GM18868 (cell line): ENCODE data around the gene IER3.

Experiments used
- ATAC-seq: cut with Tn5 transposase; IDR thresholded peaks from one replicate; pipeline ENCODE4 v1.9.1; 2021; ENCODE audit warnings: mild to moderate bottlenecking, moderate library complexity; ENCODE audit not compliant: unreplicated experiment

The IER3 gene

DNA sequence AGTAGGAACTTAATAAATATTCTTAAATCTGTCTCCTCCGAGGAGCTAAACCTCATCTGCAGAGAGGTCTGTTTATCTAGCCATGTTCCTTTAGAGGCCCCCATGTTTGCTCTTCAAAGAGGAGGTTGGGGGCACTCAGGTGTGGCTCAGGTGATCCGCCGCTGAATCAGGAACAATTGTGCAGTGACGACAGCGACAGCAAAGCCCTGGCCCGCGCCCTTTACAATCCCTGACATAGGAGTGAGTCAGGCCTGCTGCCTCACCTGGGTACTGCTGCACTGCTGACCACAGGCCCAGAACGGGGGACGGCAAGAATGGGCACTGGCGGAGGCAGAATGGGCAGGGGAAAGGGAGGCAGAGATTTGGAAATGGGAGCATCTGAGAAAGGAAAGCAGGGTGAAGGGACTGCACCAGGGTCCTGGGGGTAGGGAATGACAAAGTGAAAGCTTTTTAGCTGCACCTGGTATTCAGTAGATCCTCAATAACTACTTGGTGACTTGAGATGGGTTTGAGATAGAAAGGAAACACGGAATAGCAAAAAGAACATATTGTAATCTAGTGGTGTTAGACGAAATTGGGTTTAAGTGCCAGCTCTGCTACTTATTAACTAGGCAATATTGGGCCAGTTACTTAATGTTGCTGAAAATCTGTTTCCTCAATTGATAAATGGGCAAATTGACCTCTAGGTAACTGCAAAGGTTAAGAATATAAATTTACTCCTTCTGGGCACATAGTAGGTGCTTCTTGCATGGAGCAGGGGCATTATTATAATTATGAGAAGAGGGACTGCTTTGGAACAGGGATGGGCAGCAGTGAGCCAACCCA, 5.4 kb upstream of the IER3 start:
- no peak for ATAC-seq

- no peak for ATAC-seq
Measured at GRCh38 chr6:30748851-30749540, 4.6 kb upstream of the IER3 start.

GRCh38 chr6:30747902-30748769, 3.8 kb upstream of the IER3 start:
- no peak for ATAC-seq

DNA sequence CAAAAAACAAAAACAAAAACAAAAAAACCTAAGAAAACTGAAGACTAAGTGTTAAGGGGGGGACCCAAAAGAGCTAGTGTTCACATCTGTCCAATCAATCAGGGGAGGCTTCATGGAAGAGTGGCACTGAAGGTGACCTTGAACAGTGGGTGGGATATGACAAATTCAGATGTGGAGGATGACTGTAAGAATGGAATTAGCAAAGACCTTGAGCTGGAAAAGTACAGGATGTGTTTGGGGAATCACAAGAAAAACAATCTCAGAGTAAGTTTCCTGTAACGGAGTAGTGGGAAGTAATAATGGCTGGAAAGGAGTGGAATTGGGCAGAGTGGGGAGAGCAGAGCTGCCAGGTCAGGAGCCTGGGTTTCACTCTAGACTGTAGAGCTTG, 2.9 kb upstream of the IER3 start:
- ATAC-seq = no peak

GRCh38 chr6:30743099-30744053, 971 bp downstream of the IER3 start:
- ATAC-seq = no peak

- ATAC-seq = peak; percentile 65
Measured at GRCh38 chr6:30742316-30743098, 1.8 kb downstream of the IER3 start, which contains the start of gene FLOT1. TSS of gene FLOT1 (minus strand) at chr6:30742687. CDS start at chr6:30742189, 498 bp downstream.

GRCh38 chr6:30741789-30742315, 2.5 kb downstream of the IER3 start:
- no peak for ATAC-seq

DNA sequence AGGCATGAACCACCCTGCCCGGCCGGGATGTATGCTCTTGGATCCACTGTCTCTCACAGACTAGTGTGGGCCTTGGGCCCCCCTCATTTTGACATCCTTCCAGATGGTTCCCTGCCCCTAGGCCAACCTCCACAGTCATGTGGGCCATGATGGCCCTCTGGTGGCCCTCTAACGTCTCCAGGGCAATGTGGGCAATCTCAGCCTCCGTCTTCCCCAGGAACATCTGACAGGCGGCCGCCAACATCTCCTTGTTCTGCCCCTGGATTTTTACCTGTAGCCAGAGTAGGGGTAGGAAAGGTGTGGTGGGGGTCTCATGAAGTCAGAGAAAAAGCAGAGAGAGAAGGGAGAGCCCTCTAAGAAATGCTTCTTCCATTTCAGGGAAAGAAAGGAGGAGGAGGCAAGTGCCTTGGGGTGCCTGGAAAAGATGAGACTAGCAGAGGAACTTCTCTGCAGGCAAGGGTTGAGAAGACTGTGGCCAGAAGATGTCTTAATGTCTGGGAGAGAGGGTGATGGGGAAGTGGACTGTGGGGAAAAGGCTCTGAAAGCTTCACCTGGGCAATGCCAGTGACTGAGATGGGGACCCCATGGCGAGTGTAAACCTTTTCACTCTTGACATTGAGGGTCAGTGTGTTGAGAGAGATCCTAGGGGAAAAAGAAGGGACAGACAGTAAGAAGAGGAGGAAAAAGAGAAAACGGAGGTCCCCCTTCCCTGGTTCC, 3.1 kb downstream of the IER3 start:
- no peak for ATAC-seq

- no peak for ATAC-seq
Measured at GRCh38 chr6:30740540-30740870, 3.8 kb downstream of the IER3 start.

DNA sequence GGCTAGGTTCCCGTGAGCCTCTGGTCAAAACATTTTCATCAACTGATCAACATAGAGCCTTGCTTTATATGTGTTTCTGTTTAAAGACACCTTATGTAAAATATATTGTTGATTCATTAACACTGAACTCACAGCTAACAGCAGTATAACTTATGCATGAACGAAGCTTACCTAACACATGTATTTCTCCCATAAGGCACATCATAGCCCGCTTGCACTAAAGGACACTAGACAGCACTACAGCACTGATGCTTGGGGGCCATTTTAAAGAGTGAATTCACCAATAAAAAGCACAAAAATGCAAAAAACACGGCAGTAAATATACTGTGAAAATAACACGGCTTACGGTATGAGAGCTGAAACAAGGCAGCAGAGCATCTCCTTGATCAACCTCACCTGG, 5.8 kb downstream of the IER3 start:
- ATAC-seq = no peak

GRCh38 chr6:30735668-30736314, 8.6 kb downstream of the IER3 start:
- peak; percentile 53 for ATAC-seq

- ATAC-seq = no peak
Measured at GRCh38 chr6:30732237-30732943, 12.0 kb downstream of the IER3 start.

DNA sequence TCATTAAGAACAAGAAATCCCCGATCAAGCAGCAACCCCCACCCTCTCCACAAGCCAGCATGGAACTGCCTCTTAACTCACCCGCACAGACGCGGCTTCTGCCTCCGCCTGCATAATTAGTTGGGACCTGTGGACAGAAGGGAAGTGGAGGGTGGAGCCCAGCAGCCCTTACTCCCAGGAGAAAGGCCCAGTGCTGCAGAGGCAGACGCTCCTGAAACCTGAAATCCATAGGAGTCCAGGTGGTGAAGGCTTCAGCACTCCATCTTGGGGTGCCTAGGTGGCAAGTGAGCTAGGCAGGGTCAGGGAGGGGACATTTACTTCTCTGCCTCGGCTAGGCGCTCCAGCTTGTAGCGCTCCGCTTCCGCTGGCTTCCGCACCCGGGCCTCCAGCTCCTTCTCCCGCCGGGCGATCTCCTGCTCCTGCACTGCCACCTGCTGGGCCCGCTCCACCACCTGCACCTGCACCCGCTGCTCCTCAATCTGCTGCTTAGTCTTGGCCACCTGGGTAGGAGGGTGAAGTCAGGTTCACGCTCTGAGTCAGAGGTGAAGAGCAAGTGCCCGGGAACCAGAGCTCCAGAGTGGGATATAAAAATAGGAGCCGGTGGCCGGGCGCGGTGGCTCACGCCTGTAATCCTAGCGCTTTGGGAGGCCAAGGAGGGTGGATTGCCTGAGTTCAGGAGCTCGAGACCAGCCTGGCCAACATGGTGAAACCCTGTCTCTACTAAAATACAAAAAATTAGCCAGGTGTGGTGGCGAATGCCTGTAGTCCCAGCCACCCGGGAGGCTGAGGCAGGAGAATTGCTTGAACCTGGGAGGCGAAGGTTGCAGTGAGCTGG, 13.5 kb downstream of the IER3 start:
- ATAC-seq = no peak

DNA sequence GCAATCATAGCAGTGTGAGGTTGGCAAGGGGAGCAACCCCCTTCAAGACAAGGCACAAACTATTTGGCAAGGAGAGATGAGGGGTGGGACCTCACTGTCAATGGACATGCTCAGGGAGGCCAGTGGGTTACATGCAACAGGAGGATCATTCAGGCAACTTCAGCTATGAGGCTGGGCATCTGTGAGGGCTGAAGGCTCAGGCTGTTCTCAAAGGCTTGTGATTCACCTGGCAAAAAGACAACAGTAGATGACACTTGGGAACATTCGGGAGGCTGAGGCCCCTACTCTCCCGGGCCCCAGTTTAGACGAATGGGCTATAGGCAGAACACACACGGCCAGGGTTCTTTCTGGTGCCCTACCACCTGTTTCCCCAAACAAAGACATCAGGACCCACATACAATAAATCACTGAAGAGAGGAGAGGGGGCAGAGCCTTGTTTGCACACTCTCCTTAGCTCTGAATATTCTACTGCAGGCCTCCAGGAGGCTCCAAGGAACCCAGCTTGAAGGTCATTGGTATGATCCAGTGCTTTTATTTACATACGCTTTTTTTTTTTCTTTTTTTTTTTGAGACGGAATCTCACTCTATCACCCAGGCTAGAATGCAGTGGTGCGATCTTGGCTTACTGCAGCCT, 16.3 kb downstream of the IER3 start:
- no peak for ATAC-seq

- no peak for ATAC-seq
Measured at GRCh38 chr6:30726506-30727413, 17.6 kb downstream of the IER3 start.
